HG02870 (cell line): ENCODE results near the gene PCDH9.

ENCODE experiments used
- ATAC-seq: cut with Tn5 transposase; IDR thresholded peaks from one replicate; pipeline ENCODE4 v1.9.1; 2021; ENCODE audit warnings: mild to moderate bottlenecking, moderate library complexity; ENCODE audit not compliant: unreplicated experiment

The PCDH9 gene

DNA sequence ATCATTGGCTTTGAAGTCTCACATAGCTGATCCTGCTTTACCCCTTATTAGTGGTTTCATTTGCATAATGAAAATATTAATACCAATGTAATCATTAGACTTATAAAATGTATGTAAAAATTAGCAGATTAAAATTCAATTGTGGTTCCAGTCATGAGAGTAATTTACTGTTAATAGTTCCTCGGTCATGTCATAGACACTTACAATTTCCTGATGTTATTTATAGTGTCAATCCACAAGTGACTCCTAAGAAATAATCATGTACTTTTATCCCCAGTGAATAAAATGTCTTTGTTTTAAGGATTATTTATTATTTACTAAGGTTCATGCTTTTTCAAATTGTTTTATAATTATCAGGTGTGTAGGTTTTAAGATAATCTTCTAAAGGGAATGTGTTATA lies 138.5 kb downstream of the PCDH9 start:
- ATAC-seq, result no peak

DNA sequence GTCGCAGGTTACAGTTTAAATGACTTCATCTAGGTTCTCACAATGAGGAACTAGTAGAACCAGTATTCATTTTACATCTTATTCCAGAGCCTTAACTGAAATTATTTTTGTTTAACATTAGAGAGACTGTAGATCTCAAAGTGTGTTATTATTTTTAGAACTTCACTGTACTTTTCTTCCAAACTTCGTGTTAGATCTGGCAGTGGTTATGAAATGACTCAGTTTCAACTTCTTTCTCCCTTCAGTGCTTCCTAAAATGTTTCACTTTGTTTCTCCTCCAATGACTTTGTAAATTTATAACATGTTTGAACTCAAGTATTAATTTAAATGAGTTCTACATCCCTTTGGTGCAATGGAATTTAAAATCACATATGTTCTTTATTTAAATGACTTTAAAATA lies 139.3 kb downstream of the PCDH9 start:
- ATAC-seq, result no peak

DNA sequence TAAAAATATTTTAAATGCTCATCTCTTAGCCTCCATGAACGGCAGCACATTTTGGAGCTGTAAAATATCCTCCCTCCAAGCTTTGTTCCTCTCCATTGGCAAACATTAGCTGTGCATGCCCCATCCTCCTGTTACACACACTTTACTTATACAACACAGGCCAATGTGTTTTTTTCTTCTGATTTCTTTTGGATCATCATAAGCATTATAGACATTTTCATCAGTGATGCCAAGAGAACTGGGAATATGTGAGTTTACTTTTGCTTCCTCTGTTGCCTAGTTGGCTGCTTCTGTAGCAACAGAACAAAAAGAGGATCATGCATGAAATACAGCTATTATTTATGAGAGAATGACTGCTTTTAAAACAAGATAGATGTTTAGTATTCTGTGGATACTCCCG lies 142.6 kb downstream of the PCDH9 start:
- ATAC-seq, result no peak

DNA sequence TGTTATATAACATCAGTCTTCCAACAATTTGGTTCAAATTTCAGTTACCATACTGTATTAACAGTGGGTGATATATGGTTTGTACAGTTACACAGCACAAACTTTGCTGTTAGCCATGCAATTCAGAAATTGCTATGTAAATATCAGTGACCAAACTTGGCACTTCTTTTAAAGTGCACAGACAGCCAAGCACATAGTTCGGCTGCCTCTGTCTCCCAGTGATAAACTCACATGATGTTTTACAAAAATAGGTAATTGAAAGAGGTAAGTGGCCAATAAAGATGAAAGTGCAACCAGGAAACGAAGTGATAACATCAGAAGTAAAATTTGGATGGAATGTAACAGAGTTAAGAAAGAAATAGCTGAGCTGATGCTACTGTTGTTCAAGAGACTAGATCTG lies 143.9 kb downstream of the PCDH9 start:
- no peak for ATAC-seq

GRCh38 chr13:67084066-67084465 lies 146.1 kb downstream of the PCDH9 start:
- no peak for ATAC-seq

DNA sequence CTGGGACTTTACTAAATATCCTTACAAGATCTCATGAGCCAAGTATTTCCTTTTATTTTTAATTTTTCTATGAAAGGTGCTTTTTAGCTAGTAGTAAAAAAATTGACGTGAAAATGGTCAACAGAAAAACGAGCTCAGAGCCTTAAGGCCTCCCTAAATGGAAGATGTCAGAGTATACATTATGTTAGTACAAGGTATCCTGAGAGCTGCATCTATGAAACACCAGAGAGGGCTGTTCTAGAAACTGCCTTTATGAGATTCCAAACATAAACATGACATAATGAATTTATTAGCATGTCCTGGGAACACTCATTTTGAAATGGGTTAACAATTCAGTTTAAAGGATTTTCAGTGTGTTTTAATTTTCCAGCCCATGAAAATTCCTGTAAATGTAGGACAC lies 146.6 kb downstream of the PCDH9 start:
- ATAC-seq, result no peak

DNA sequence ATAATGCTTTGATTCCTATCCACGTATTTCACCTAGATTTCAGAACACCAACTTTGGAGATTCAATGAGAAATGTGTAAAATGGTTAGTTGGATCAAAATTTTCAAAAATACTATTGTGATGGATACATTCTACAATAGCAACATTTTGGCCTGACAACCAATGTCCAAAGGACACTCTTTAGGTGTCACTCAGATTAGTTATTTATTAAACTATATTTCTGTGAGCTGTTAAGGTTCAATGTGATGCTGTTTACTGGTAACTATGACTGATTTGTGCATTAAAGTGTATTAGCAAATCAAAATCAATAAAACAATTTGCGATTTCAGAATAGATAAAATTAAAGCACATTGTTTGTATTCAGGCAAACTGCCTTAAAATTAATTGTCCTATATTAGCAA lies 149.8 kb downstream of the PCDH9 start:
- ATAC-seq, result no peak

DNA sequence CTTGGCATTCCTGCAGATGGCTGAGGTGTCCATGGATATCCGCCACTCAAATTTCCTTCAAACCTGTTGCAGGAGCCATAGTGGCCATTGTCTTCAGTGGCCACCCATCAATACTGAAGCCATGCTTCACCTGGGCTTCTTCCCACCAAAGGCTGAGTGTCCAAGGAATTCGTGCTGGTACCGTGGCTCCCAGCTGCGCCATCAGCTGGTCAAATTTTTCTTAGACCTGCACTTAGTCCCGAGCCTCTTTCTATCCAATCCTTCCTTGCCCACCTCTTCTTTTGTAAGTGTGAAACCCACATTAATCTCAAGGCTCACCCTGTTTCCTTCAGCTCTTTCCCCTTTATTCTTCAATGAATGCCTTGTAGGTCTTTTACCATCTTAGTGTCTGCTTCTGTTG lies 152.1 kb downstream of the PCDH9 start:
- ATAC-seq, result no peak

DNA sequence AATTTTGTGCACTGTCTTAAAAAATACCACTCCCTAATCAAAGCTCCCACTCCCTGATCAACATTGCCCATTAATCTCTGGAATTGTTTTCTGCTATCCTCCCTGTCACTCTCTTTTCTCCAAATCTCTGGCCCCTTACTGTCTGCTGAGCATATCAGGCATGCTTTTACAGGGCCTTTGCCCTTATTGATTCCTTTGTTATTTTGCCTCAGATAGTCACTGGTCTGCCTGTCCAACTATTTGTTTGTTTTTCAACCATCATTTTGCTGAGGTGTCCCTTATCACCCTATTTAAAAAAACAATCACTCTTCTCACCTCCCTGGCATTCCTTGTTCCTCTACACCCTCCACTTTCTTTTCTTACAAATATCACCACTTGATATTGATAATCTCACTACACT lies 153.0 kb downstream of the PCDH9 start:
- ATAC-seq, result no peak

DNA sequence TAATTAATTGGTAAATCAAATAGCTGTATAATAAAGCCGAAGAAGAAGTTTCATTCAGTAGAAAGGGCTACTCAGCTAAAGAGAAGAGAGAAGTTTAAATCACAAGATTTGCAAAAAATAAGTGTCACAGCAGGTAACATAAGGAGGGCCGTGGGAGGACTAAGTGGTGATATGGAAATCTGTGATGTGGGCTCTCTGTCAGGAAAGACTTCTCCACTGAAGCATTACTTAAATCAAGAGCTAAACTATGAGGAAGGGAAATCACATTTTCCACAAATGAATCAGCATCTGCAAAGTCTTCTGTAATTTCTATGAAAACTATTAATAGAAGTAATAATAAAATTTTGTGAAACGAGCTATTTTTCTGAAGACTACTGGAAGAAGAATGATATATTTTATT lies 153.8 kb downstream of the PCDH9 start:
- ATAC-seq, result no peak

DNA sequence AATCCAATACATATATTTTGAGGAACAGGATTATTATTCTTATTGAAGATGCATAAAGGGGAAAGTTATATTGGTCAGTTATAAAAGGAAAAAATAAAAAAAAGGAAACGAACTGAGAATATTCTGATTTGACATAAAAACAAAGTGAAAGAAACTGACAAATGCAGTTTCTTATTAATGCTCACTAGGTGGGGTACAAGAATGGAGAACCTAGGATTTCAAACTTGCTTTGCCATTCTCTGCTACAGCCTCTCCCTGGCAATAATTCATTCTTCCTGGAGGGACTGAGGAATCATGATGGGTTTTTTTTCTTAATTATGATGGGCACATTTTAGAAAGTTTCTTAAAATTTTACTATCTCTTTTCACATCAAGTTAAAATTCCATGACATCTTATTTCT lies 154.9 kb downstream of the PCDH9 start:
- ATAC-seq, result no peak

DNA sequence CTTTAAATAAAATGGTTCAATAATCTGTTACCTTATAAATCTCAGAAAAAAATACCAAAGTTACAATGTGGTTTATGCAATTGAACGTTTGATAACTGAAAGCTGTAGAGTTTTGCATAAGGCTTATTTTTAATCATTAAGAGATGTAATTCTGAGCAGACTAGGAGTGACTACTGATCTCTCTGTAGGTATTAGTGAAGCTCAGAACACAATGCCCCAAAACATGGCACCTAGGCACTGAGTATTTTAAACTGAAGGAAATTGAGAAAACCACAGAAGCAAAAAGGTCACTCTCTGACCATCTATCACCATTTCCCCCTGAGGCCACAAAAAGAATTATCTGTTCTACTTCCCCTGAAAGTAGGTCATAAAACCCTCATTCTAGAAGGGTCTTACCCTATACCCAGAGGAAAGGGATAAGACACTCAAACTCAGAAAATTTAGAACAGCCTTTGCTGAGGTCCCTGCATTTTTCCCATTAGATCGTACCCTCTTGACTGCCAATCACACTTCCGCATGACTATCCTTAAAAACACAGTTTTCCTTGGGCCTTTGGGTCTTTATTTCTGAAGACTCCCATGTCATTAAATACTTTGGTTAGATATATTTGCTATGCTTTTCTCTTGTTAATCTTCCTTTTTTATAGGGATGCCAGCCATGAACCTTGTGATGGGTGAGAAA lies 158.1 kb downstream of the PCDH9 start:
- no peak for ATAC-seq

DNA sequence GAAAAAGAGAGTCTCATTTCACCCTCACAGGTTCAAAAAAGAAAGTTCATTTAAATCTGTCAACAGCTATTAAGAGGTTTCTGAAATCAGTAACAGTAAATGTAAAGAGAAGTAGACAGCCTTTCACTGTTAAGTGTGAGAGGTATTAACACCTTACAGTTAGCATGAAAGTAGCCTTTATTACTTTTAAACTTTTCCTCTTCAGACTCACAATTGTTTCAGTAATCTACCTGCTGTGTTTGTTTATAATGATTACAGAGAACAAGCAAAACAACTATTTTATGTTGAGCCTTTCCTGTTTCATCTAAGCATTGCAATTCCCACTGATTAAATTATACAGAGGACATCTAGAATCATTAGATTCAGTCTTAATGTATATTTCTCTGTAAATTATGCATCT lies 159.8 kb downstream of the PCDH9 start:
- no peak for ATAC-seq

DNA sequence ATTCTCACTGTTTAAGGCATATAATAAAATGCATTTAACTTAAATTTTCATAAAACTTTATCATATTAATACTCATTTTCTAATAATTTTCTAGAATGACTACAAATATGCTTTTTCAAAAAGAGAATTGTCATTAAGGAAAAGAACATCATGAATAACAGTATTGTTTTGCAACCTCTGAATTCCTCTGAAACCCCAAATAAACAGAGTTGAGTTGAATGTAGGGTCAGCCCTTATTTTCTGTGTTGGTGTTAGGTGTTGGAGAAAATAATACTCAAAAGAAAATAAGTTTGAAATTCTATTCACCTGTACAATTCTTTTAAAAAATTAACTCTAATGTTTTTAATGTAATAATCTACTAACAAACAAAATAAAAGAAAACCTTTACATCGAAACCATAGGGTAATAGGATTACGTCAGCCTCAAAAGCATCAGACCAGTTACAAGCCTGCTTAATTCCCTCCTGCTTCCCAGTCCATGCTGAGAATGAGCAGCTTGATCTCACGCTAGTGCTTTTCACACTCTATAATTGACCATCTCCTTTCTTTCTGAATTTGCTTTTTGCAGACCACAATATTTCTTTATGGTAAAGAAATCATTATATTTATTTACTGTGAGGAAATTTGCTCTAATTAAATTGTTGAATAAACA lies 160.9 kb downstream of the PCDH9 start:
- no peak for ATAC-seq

- ATAC-seq, result no peak
Measured at GRCh38 chr13:67064920-67065319, 165.2 kb downstream of the PCDH9 start.

- no peak for ATAC-seq
Measured at GRCh38 chr13:67063036-67063435, 167.1 kb downstream of the PCDH9 start.

DNA sequence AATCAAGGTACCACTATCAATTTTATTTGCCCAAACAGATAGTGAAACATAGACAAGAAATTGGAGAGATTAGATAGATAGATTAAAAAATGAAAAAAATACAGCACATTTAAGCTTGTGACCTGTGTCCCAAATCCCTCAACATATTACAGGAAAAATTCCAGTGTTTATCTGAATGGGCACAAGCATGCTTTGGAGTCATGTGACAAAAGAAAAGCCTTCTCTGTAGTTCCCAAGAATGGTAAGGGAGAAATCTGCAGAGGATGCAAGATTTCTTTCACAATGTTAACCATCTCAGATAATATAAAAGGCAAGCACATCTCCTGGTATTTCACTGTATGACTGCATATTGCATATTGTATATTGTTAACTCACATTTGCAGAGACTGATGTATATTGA lies 168.0 kb downstream of the PCDH9 start:
- no peak for ATAC-seq

- no peak for ATAC-seq
Measured at GRCh38 chr13:67061750-67062149, 168.4 kb downstream of the PCDH9 start.

GRCh38 chr13:67052550-67053490 lies 177.3 kb downstream of the PCDH9 start:
- no peak for ATAC-seq

DNA sequence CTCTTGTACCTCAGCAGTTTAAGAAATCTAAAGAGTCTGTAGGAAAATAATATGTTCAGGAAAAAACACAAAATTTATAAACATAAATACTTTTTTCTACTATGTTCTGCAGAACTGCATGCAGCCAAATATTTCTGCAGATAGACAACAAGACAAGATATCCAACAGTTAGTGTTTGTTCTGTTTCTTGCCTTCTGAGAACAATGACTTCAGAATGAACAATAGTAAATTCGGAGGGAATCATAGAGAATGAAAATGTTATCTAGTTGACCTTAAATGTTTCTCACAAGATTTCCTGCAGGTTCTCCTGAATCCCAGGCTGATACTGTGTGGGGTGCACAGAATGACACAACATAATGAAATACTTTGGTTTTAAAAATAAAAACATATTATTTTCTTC lies 180.4 kb downstream of the PCDH9 start:
- no peak for ATAC-seq

- no peak for ATAC-seq
Measured at GRCh38 chr13:67048821-67049150, 181.3 kb downstream of the PCDH9 start.
